Measurements from ENCODE around the gene ZMIZ1.
A peak's percentile ranks its signal among the peaks of the same experiment; 100 is the strongest.
"Not testable (repeated sequence)": the region's sequence is repeated elsewhere in the genome, so short reads cannot be mapped to it uniquely, and the experiment has no call there.

Gene ZMIZ1

DNA sequence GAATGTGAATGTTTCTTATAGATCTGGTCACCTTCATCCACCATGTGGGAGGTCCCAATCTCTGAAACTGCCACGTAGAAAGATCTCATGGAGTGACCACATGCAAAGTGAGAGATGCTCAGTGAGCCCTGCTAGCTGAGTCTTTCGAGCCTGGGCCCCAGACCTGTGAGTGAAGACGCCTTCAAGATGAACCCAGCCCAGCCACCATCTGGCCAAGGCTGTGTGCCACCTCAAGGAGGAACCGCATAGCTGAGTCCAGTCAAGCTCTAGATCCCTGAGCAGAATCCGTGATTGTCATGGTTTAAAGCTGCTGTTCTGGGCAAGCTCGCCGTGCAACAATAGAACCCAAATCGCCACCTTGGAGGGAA lies 258.3 kb downstream of the ZMIZ1 start:
- DNase-seq (no peak), ATAC-seq (no peak)

DNA sequence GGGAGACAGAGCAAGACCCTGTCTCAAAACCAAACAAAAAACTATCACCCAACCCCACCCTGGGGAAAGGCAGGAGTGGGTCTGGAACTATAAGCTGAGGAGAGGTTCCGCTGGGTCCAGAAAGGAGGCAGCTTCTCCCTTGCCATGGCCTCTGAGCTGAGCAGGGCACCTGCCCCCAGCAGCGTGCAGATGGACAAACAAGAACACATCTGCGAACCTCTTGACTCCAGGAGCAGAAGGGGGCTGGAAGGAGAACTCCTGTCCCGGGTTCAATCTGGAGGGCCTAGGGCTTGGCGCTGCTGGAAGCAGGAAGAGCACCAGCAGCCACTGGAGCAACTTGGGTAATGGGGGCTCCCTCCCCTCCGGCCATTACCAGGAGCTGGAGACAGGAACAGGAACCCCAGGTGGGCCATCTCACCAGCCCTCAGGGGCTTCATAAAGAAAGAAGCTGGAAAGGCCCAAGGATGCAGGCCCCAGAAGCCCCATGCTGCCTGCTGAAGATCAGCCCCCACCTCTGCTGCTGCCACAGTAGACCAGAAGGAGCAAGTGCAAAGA lies 259.5 kb downstream of the ZMIZ1 start:
- ATAC-seq = no peak
- no peak for DNase-seq

DNA sequence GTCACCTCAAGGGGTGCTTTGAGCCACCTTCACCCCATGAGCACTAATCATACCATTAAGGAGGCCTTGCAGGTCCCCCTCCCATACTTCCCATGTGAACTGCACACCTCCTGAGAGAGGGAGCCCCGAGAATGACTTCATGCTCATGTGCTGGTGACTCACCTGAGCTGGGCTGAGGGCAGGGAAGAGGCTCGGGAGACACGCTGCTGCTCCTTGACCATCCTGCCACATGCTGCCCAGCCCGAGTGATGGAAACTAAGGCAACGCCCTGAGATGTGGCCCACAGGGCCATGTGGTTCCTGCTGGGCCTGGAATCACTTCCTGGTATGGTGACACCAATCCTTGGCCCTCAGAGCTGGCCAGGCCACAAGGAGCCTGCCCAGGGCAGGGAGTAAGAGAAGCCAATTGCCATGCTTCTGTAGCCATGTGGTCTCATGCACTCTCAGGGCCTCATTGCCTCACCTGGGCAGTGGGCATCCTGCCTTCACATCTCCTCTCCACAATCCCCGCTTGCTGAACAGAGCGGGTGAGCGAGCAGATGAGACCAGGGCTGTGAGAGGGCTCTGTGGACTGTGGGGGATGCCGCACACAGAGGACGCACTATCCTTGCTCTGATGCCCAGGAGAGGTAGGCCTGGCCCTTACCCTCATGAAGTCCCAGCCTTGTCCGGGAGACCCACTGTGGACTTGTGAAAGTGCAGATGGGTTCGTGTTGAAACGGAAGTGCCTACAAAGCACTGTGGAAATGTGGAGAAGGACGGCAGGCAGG lies 260.2 kb downstream of the ZMIZ1 start:
- no peak for DNase-seq
- no peak for ATAC-seq

DNA sequence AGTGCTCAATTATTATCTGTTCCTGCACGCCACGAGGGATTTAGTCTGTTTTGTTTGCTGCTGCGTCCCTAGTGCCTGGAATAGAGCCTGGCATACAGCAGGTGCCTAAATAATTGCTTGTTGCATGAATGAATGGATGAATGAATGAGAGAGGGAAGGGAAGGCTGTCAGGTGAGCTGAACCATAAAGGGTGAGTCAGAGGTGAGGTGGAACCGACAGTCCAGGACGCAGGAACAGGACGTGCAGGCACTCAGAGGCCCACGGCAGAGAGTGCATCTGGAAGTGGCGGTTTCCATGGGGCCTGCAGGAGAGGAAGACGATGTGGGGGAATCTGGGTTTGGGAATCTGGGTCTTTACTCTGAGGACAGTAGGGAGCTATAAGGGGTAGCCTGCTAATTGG lies 260.8 kb downstream of the ZMIZ1 start:
- ATAC-seq (no peak), DNase-seq (no peak)

DNA sequence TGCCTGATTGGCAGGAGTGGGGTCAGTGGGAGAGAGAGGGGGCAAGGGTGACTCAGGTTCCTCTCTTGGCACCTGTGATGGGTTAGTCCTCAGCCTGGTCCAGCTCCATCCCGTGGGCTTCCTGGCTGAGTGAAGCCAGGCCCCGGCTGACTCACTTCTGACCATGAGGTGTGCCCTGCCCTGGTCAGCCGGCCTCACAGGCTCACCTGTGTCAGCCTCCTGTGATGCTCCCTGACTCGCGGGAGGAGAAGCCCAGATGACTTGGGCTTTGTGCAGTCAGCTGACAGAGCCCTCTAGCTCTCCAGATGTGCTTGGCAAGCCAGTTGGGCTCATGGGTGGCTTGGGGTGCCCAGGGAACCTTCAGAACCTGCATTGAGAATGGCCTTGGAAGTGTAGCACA lies 262.5 kb downstream of the ZMIZ1 start:
- DNase-seq = peak; percentile 29
- peak; percentile 14 for ATAC-seq

DNA sequence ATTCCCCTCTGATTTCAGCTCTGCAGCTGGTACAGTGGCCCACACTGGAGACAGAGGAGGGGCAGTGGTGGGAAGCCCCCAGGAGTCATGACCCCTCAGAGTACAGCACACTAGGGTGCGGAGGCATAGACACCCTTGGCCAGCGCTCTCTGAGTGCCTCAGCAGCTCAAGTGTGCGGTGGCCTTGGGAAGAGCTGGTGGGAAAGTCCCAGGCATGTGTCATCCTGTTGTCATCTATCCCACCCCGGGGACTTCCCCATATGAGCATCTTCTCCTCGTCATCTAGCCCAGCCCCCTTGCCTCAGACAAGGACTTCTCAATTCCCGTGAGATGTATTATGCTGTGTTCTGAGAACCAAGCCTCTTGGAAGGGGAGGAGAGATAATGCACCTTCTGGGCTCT lies 262.9 kb downstream of the ZMIZ1 start:
- peak; percentile 87 for DNase-seq
- ATAC-seq = peak; percentile 99

DNA sequence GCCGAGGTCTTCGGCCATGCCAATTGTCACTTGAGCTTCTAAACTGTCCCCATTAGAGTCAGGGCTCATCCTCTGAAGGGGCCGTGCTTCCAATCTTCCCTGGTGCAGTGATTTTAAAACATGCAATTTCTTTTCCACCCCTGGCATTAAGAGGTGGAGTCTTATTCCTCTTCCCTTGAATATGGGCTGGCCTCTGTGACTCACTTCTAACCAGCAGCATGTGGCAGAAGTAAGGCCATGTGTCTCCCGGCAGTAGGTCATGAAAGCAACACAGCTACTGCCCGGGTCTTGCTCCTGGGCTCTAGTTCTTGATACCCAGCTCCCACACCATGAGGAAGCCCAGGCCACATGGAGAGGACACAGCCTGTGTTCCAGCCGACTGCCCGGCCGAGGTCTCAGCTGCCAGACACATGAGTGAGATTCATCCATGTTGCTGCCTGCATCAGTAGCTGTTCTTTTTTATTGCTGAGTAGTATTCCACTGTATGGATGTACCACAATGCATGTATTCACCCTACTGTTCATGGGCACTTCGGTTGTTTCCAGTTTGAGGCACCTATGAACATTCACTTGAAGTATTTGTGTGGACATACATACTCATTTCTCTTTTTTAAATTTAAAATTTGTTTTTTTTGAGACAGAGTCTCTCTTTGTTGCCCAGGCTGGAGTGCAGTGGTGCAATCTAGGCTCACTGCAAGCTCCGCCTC lies 264.0 kb downstream of the ZMIZ1 start:
- not testable (repeated sequence) for ATAC-seq, DNase-seq

DNA sequence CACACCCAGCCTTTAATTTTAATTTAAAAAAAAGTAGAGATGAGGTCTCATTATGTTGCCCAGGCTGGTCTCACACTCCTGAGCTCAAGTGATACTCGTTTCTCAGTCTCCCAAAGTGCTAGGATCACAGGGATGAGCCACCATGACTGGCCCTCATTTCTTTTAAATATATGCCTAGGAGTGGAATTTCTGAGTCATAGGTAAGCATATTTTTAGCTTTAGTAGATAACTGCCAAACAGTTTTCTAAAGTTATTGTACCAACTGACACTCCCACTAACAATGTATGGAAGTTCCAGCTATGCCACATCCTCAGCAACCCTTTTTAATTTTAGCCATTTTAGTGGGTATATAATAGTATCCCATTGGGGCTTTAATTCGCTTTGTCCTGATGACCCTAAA lies 264.7 kb downstream of the ZMIZ1 start:
- no peak for DNase-seq
- ATAC-seq = no peak

DNA sequence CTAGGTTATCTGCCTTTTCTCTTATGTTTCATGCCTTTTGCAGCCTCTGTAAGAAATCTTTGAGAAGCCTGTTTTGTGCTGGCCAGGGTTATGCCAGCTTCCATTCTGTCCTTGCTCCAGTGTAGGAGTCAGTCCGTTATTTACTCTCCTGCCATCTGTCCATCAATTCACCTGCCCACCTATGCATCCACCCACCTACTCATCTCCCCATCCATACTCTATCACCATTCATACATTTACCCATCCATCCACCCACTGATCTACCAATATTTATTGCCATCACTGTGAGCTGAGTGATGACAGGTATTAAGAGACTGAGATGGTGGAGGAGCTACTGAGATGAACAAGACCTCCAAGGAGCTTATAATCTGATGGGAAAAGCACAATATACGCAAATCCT lies 265.8 kb downstream of the ZMIZ1 start:
- ATAC-seq (no peak), DNase-seq (no peak)

DNA sequence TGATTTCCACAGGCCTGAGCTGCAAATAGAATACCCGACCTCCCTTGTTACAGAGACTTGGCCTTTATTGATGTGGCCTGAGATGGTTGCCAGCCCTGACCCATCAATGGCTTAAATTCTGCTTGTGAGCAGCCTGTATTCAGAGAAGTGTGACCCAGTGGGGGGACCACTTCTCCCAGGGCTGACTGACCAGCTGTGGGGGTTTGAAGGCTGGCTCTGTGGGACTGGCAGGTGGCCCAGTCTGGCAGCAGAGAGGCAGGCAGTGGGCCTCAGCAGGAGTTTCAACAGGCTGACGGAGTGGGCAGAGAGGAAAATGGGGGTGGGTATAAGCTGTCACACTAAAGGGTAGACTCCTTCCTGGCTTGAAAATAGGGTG lies 266.3 kb downstream of the ZMIZ1 start:
- DNase-seq = no peak
- ATAC-seq = no peak

DNA sequence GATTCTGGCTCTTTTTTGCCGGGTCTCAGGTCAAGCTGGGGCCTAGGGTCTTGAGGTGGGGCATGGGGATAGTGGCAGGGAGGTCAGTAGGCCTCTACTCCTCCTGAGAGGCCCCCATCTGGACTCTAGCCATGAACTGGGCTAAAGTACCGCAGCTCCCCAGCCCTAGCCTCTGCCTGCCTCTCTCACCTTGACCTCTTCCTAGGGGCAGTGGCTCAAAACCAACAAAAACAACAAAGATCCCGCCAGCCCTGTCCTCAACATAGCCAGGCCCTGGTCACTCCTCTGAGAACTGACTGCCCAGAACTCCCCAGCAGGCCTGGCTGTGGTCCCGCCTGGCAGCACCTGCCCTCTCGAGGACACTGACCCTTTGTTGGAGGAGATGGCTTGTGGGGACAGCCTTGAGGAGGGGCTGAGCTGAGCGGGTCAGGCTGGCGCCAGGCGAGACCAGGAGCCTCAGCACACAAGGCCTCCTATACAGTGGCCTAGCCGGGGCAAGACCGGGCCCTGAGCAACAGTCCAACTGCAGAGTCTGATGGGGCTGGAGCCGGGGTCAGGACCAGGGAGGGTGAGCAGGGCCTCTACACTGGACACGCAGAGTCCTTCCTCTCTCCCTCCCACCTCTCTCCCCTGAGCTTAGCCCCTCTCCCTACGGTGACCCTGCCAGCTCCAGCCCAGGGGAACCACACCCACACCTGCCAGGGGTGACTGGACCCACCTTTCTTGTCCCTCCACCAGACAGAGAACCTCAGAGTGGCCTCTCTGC lies 266.9 kb downstream of the ZMIZ1 start:
- DNase-seq = no peak

DNA sequence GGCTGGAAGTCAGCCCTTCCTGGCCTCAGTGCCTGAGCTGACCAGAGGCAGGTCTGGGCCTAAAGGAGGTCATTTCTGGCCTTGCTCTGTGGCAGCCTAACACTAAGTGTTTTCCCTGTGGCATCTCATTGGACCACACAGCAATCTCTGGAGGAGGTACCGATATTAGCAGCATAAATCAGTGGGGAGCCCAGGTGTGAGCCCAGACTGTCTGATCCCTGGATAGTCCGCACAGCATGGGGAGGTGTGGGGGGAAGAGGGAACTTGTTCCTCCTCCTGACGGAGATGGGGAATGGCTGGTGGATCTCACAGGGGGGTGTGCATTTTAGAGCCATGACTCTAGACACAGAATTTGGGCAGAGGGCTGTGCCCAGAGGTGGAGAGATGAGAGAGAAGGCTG lies 267.5 kb downstream of the ZMIZ1 start:
- DNase-seq (no peak), ATAC-seq (no peak)

More for the DNA sequence above, 266.9 kb downstream of the ZMIZ1 start:
- ATAC-seq = no peak

DNA sequence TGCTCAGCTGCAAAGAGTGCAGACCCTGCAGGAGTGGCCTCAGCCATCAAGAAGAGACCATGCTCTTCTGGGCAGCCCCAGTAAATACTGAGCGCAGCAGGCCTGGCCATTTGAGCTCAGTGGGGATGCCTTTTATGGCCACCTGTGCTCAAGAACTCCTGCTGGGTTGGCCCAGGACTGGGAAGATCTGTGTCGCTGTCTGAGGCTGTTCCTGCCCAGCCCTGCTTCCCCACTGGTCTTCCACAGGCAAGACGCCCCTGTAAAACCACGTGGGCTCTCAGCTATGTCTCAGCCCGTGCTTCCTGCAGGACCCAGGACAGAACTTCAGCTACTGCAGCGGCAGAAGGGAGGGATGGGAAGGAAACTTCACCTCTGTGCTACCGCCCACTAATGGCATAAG lies 268.0 kb downstream of the ZMIZ1 start:
- DNase-seq (no peak), ATAC-seq (no peak)

DNA sequence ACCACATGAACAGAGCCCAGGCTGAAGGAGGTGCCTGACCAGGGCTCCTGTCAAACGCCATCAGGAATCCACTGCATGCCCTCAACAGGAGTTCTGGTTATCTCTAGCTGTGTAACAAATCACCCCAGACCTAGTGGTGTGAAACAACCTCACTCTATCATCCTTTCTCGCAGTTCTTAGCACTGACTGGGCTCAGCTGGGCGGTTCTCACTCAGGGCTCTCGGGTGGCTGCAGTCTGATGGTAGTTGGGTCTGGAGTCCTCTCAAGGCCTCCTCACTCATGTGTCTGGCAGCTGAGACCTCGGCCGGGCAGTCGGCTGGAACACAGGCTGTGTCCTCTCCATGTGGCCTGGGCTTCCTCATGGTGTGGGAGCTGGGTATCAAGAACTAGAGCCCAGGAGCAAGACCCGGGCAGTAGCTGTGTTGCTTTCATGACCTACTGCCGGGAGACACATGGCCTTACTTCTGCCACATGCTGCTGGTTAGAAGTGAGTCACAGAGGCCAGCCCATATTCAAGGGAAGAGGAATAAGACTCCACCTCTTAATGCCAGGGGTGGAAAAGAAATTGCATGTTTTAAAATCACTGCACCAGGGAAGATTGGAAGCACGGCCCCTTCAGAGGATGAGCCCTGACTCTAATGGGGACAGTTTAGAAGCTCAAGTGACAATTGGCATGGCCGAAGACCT lies 269.2 kb downstream of the ZMIZ1 start:
- ATAC-seq, DNase-seq: not testable (repeated sequence)

DNA sequence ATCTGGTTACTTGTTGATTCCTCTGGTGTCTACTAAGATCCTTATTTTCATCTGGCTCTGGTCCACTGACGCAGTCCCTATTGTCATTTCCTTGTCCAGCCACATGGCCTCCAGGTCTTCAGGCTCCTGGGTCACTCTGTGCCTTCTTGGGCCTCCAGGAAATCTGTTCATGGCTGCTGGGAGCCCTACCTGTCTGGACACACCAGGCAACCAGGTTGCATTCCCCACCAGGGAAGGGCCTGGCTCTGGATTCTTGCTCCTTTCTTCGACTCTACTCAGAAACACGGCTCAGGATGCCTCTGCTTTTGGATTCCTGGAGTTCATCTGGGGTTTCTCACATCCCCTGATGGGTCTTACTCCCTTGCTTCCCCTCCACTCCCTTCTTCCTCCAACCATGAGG lies 270.5 kb downstream of the ZMIZ1 start:
- DNase-seq (no peak), ATAC-seq (no peak)

DNA sequence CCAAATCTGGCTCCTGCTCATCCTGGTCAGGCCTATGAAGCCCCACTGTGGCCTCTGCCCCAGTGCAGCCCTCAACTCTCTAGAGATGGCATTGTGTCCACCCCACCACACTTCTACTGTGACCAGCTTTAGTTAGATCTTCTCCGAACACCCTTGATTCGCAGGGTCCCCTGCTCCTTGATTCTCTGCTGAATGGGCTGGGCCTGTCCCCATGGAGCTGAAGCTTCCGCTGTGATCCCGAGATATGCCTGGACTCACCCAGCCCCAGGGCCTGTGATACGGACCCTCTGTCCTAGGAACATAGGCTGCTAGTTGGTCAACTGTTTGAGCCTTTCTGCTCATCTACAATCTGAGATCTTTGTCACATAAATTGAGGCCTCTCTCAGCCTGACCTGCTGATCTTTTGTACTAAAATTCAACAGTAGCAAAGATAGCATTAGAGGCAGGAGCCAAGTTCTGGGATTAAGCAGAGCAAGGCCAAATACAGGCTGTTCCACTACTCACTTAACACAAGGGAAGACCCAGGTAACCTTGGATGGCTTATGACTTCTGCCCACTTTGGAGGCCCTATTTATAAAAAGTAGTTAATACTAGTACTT lies 272.0 kb downstream of the ZMIZ1 start:
- DNase-seq (no peak), ATAC-seq (no peak)

DNA sequence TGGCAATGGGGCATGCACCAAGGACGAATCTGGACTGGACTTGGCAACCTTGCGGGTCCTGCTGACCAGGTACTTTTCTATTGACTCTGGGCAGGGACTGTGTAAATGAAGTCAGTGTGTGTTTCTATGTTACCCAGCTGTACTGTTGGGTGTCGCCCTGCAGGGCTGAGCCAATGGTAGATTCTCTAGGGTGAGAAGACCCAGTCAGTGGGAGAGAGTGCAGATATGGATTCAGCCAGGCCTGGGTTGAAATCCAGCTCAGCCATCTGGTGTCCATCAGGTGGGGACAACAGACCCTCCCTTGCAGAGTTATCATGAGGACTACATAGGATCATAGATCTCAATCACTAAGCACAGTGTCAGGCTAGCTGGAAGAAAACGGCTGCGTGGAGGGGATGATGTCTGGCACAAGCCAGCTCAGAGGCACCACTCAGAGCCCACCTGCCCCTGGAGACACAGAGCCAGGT lies 273.6 kb downstream of the ZMIZ1 start:
- DNase-seq = no peak
- no peak for ATAC-seq

DNA sequence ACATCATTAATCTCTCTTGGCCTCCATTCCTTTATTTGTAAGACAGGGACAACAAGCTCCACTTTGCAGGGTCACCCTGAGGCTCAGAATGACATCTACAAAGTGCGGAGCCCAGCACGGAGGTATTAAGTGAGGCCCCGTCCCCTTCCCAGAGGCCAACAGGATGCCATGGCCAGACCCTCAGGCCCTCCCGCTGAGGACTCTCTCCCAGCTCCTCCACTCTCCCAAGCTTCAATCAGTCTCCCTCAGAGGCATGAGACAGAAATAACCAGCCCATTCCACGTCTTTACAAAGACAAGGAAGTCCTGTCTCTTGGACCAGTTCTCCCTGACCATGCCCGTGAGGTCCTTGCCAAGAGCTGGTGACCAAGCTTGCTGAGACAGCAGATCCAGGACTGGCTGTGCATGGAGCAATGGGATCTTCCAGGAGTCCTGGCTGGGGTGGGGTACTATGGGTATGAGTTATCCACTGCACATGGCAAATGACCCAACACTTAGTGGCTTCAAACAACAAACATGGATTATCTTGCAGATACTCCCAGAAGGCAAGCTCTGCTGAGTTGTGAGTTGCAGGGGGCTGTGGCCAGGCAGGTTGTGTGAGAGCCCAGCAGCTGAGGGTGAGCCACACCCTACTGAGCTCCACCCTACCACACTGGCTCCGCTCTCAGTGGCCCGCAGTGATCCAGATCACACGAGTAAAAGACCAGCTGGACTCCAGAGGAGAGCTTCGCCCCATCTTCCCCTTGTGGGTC lies 274.2 kb downstream of the ZMIZ1 start:
- DNase-seq (no peak), ATAC-seq (no peak)

DNA sequence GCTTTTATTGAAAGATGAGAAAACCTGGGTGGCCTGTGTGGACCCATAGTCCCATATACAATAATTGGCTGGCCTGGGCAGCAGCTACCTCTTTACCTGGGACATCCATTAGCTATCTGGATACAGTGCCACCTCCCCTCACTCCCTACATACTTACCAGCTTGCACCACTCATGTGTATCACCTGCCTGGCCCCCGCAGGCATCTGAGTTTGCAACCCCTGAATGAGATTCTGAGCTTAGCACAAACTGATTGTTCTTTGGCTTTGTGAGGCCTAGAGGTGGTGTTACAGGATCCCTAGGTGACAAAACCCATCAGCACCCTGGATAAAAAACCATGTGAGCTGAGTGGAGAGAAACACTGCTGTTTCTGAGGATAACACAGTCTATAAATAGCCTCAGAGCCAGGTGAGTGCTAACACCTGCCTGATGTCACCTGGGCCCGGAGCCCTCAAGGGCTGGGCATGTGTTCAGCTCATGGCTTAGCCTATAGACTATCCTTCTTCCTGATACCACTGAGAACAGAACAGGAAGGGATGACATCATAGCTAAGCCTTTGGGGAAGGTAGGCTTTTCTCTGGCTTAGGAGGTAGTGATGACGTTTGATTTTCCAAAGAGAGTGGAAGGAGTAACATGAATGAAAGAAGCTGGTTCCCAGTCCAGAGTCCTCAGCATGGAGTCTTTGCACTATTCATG lies 275.9 kb downstream of the ZMIZ1 start:
- DNase-seq (no peak), ATAC-seq (no peak)

DNA sequence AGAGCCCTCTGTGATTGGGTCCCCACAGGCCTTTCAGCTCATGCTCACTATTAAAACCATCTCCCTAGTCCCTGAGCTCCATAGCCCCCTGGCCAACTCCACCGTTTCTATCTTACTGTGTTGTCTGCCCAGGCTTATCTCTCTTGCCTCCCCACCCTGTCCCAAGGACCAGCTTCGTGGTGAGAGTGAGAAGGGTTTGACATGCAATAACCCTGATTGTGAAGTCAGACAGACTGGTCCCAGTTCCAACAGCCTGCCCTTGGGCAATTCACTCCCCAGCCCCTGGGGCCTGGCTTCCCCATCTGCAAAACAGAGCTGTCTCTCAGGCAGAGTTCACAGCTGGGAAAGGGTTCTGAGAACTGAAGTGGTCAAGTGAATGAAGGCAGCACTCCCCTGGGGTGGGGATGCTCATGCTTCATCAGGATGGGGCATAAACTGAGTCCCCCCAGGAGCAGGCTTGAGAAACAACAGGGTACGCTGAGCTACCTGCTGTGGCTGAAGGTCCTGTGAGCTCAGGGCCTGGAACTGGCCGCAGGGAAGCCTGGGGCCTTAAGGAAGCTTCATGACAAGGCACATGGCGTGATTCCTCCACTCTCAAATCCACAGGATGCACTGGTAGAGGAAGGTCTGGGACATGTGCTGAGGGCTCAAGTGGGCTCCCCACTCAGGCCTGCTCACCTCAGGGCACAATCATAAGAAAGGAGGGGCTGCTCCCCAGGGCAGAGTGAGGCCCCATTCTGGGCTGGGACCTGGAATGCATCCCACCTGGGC lies 276.7 kb downstream of the ZMIZ1 start:
- DNase-seq (no peak), ATAC-seq (no peak)
